HFF-Myc (cell line): ENCODE results near the gene TM4SF1.
"Not testable (repeated sequence)": the region's sequence is repeated elsewhere in the genome, so short reads cannot be mapped to it uniquely, and the experiment has no call there.

Experiments used
- DNase-seq: peaks from one replicate; pipeline ENCODE4 v3.0.0-alpha.2; 2011; ENCODE audit warnings: low read depth; ENCODE audit errors: extremely low read depth
- H3K4me3 ChIP-seq: replicated peaks from 2 replicates; pipeline ENCODE4 v1.5.1; 2011; ENCODE audit warnings: low read depth, mild to moderate bottlenecking, control low read depth, low read length
- CTCF ChIP-seq: IDR thresholded peaks from 2 replicates; pipeline ENCODE4 v1.5.1; 2012; ENCODE audit warnings: mild to moderate bottlenecking, low read depth, low read length, control low read depth; ENCODE audit errors: missing control alignments

TM4SF1 gene

GRCh38 chr3:149343951-149344350, 33.5 kb downstream of the TM4SF1 start:
- no peak overlapping the region for H3K4me3 ChIP-seq
- DNase-seq = no peak
- no peak for TF ChIP-seq CTCF

- DNase-seq = no peak
- no peak overlapping the region for H3K4me3 ChIP-seq
- no peak for TF ChIP-seq CTCF
Observed at GRCh38 chr3:149342413-149343380, 34.8 kb downstream of the TM4SF1 start.

- no peak overlapping the region for H3K4me3 ChIP-seq
- no peak for TF ChIP-seq CTCF
- DNase-seq = no peak
Observed at GRCh38 chr3:149340310-149340933, 37.0 kb downstream of the TM4SF1 start.

- DNase-seq = peak; percentile 98
- H3K4me3 ChIP-seq = no peak overlapping the region
- no peak for TF ChIP-seq CTCF
Observed at GRCh38 chr3:149339931-149340309, 37.5 kb downstream of the TM4SF1 start.

GRCh38 chr3:149337486-149337885, 40.0 kb downstream of the TM4SF1 start:
- H3K4me3 ChIP-seq, DNase-seq: not testable (repeated sequence)

- H3K4me3 ChIP-seq = no peak overlapping the region
- no peak for TF ChIP-seq CTCF
- DNase-seq = no peak
Observed at GRCh38 chr3:149336925-149337324, 40.5 kb downstream of the TM4SF1 start.

- TF ChIP-seq CTCF = no peak
- no peak for DNase-seq
- no peak within 1 kb of the TSS for H3K4me3 ChIP-seq
Observed at GRCh38 chr3:149333176-149333859, 44.1 kb downstream of the TM4SF1 start, which contains the start of gene TM4SF18. Gene TM4SF18 (minus strand): TSS chr3:149333636. CDS start chr3:149333382, 254 bp downstream.
